Neuronal stem cell (in vitro differentiated cells): Measurements from ENCODE around the gene MYO16.

Experiments
- DNase-seq: peaks from one replicate; pipeline ENCODE4 v3.0.0-alpha.2; 2013; ENCODE audit warnings: low spot score
- H2AFZ ChIP-seq: one replicate; pipeline ENCODE4 v1.6.1; 2013; ENCODE audit warnings: mild to moderate bottlenecking, low read length, inconsistent platforms
- H2AK5ac ChIP-seq: 2 replicates; pipeline ENCODE4 v1.6.1; 2013; ENCODE audit warnings: low read depth, mild to moderate bottlenecking, inconsistent platforms, low read length, moderate library complexity, mixed read lengths
- H2BK120ac ChIP-seq: 2 replicates; pipeline ENCODE4 v1.6.1; 2013; ENCODE audit warnings: low read depth, mild to moderate bottlenecking, inconsistent platforms, low read length, moderate library complexity, mixed read lengths
- H2BK12ac ChIP-seq: one replicate; pipeline ENCODE4 v1.6.1; 2013; ENCODE audit warnings: low read length, inconsistent platforms
- H2BK15ac ChIP-seq: 2 replicates; pipeline ENCODE4 v1.6.1; 2013; ENCODE audit warnings: mild to moderate bottlenecking, low read length, inconsistent platforms, mixed read lengths
- H2BK5ac ChIP-seq: one replicate; pipeline ENCODE4 v1.6.1; 2013; ENCODE audit warnings: inconsistent platforms, mild to moderate bottlenecking, low read length, moderate library complexity
- H3K14ac ChIP-seq: one replicate; pipeline ENCODE4 v1.6.1; 2013; ENCODE audit warnings: low read length, inconsistent platforms
- H3K18ac ChIP-seq: 2 replicates; pipeline ENCODE4 v1.6.1; 2013; ENCODE audit warnings: low read length, inconsistent platforms
- H3K23ac ChIP-seq: 2 replicates; pipeline ENCODE4 v1.6.1; 2013; ENCODE audit warnings: low read depth, mild to moderate bottlenecking, mixed read lengths, low read length, inconsistent platforms; ENCODE audit not compliant: poor library complexity
- H3K27ac ChIP-seq: replicated peaks from 3 replicates; pipeline ENCODE4 v1.5.1; 2013; ENCODE audit warnings: low read length, inconsistent platforms
- H3K27me3 ChIP-seq, 3 experiments: 2 replicates each; pipeline ENCODE4 v1.6.1; 2013; ENCODE audit warnings: low read length in 3 of 3, mild to moderate bottlenecking in 2 of 3, inconsistent platforms in 1 of 3, low read depth in 1 of 3, mixed read lengths in 1 of 3, moderate library complexity in 1 of 3; ENCODE audit not compliant: control insufficient read depth in 3 of 3, insufficient read depth in 3 of 3
- H3K36me3 ChIP-seq, 2 donors: replicated peaks in 1 of 2; 2 replicates each; pipeline ENCODE4 v1.6.1; 2013; ENCODE audit warnings: low read length in 2 of 2; ENCODE audit not compliant: control insufficient read depth in 2 of 2, insufficient read depth in 2 of 2
- H3K4ac ChIP-seq: 2 replicates; pipeline ENCODE4 v1.6.1; 2013; ENCODE audit warnings: inconsistent platforms, mild to moderate bottlenecking, low read length, moderate library complexity
- H3K4me1 ChIP-seq, 2 donors: 1 replicate in 1 of 2; 2 replicates in 1 of 2; pipeline ENCODE4 v1.6.1; 2013; ENCODE audit warnings: low read length in 2 of 2, low read depth in 1 of 2; ENCODE audit not compliant: control insufficient read depth in 2 of 2, insufficient read depth in 1 of 2
- H3K4me2 ChIP-seq: one replicate; pipeline ENCODE4 v1.6.1; 2013; ENCODE audit warnings: mild to moderate bottlenecking, low read length, inconsistent platforms; ENCODE audit not compliant: insufficient read depth, poor library complexity, severe bottlenecking
- H3K4me3 ChIP-seq, 2 donors: 2 replicates each; pipeline ENCODE4 v1.5.1; 2013; ENCODE audit warnings: low read length in 2 of 2, mild to moderate bottlenecking in 2 of 2, inconsistent platforms in 1 of 2, moderate library complexity in 1 of 2
- H3K79me1 ChIP-seq: one replicate; pipeline ENCODE4 v1.6.1; 2013; ENCODE audit warnings: low read depth, mild to moderate bottlenecking, inconsistent platforms, low read length, moderate library complexity
- H3K9ac ChIP-seq: one replicate; pipeline ENCODE4 v1.6.1; 2013; ENCODE audit warnings: mild to moderate bottlenecking, low read depth, low read length, inconsistent platforms; ENCODE audit not compliant: poor library complexity
- H3K9me3 ChIP-seq, 2 donors: replicated peaks in 1 of 2; 2 replicates each; pipeline versions ENCODE3 to v1.6.1; 2013; ENCODE audit warnings: low read length in 2 of 2, mild to moderate bottlenecking in 2 of 2, inconsistent platforms in 1 of 2, low read depth in 1 of 2, mixed read lengths in 1 of 2, moderate library complexity in 1 of 2; ENCODE audit not compliant: control insufficient read depth in 2 of 2, insufficient read depth in 1 of 2
- H4K8ac ChIP-seq: one replicate; pipeline ENCODE4 v1.6.1; 2013; ENCODE audit warnings: low read depth, mild to moderate bottlenecking, inconsistent platforms, low read length, moderate library complexity
- H4K91ac ChIP-seq: one replicate; pipeline ENCODE4 v1.6.1; 2013; ENCODE audit warnings: low read length, low read depth, mild to moderate bottlenecking, inconsistent platforms; ENCODE audit not compliant: poor library complexity
- WGBS, 2 donors: extraction: QIAGEN DNeasy Blood & Tissue Kit; methylation state at CpG; one replicate each; pipeline ENCODE4 v1.1.7; 2013; ENCODE audit warnings: missing lambda C conversion rate in 2 of 2, mixed read lengths in 1 of 2; ENCODE audit not compliant: insufficient read length in 2 of 2, insufficient replicate concordance in 1 of 2; ENCODE audit errors: extremely low coverage in 2 of 2; 5-methylcytosine and 5-hydroxymethylcytosine counted together

MYO16 gene

GRCh38 chr13:108859197-108860012 is 230.0 kb downstream of the MYO16 start:
- Histone ChIP-seq H2BK5ac (no peak overlapping the region), H3K27me3 (no peaks in the 10 kb centered on the region), H3K18ac (no peak overlapping the region), H3K4me3 (no peak overlapping the region), H2AK5ac (no peak overlapping the region), H3K79me1 (no peaks in the 10 kb centered on the region), H2BK120ac (no peak overlapping the region), H2BK12ac (no peak overlapping the region), H3K4me2 (no peak overlapping the region), H4K8ac (no peak overlapping the region), H3K4ac (no peak overlapping the region), H3K4me1 (peaks cover 0 to 5% of the 10 kb centered on the region in 2 donors), H2AFZ (peak overlapping the region; percentile 81), H2BK15ac (no peak overlapping the region), H3K23ac (no peak overlapping the region), H3K9ac (no peak overlapping the region), H4K91ac (no peak overlapping the region), H3K9me3 (no peaks in the 10 kb centered on the region), H3K27ac (no peak overlapping the region), H3K14ac (no peak overlapping the region), H3K36me3 (no peaks in the 10 kb centered on the region)
- no CpG with 5 or more reads among the region's 8 CpGs for WGBS, 2 donors
- DNase-seq: no peak

GRCh38 chr13:108860418-108860817 is 231.0 kb downstream of the MYO16 start:
- Histone ChIP-seq H3K4me2 (no peak overlapping the region), H3K79me1 (no peaks in the 10 kb centered on the region), H2BK12ac (no peak overlapping the region), H2BK15ac (no peak overlapping the region), H3K36me3 (no peaks in the 10 kb centered on the region), H3K27ac (no peak overlapping the region), H3K9me3 (no peaks in the 10 kb centered on the region), H3K23ac (no peak overlapping the region), H2AFZ (no peak overlapping the region), H3K9ac (no peak overlapping the region), H4K91ac (no peak overlapping the region), H2AK5ac (no peak overlapping the region), H3K4me3 (no peak overlapping the region), H2BK5ac (no peak overlapping the region), H2BK120ac (no peak overlapping the region), H4K8ac (no peak overlapping the region), H3K14ac (no peak overlapping the region), H3K18ac (no peak overlapping the region), H3K27me3 (no peaks in the 10 kb centered on the region), H3K4ac (no peak overlapping the region), H3K4me1 (peaks cover 0 to 5% of the 10 kb centered on the region in 2 donors)
- no peak for DNase-seq
- WGBS, 2 donors: no CpG with 5 or more reads among the region's 3 CpGs

GRCh38 chr13:108877300-108877699 is 247.9 kb downstream of the MYO16 start:
- H3K27ac ChIP-seq: no peak overlapping the region
- no peak overlapping the region for H2BK12ac ChIP-seq
- H3K36me3 ChIP-seq: no peaks in the 10 kb centered on the region
- H3K4me2 ChIP-seq: no peak overlapping the region
- H3K4ac ChIP-seq: no peak overlapping the region
- no peak overlapping the region for H3K23ac ChIP-seq
- H4K91ac ChIP-seq: no peak overlapping the region
- H3K9ac ChIP-seq: no peak overlapping the region
- H3K79me1 ChIP-seq: no peaks in the 10 kb centered on the region
- no peak overlapping the region for H2AK5ac ChIP-seq
- no peak overlapping the region for H2BK120ac ChIP-seq
- no peak overlapping the region for H2BK15ac ChIP-seq
- no peaks in the 10 kb centered on the region for H3K4me1 ChIP-seq
- no peak for DNase-seq
- no peak overlapping the region for H4K8ac ChIP-seq
- WGBS, 2 donors: no CpG with 5 or more reads among the region's 2 CpGs
- no peak overlapping the region for H2AFZ ChIP-seq
- no peak overlapping the region for H3K14ac ChIP-seq
- no peak overlapping the region for H3K18ac ChIP-seq
- no peak overlapping the region for H2BK5ac ChIP-seq
- no peak overlapping the region for H3K4me3 ChIP-seq
- peaks cover 0 to 4% of the 10 kb centered on the region in 2 donors for H3K9me3 ChIP-seq
- H3K27me3 ChIP-seq: no peaks in the 10 kb centered on the region

DNA sequence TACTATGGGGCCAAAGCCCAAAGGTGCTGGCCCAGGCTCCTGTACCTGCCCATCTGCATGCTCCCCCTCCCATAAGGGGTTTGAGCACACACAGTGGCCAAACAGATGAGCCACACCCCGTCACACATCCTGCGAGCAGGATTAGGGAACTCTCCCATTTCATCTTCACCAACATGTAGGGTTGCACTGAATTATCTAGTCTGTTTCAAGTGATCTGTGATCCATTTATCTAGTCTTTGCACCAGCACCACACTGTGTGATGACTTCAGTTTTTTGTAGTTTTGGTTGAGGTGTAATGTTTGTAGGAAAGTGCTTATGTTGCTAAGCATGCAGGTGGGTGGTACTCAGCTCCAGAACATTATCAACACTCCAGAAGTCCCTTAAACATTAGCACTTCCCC is 249.3 kb downstream of the MYO16 start:
- Histone ChIP-seq H3K79me1 (no peaks in the 10 kb centered on the region), H3K14ac (no peak overlapping the region), H3K9me3 (peaks cover 0 to 4% of the 10 kb centered on the region in 2 donors), H3K23ac (no peak overlapping the region), H3K27ac (no peak overlapping the region), H3K27me3 (no peaks in the 10 kb centered on the region), H3K4me2 (no peak overlapping the region), H2AFZ (no peak overlapping the region), H2AK5ac (no peak overlapping the region), H3K4ac (no peak overlapping the region), H3K4me3 (no peak overlapping the region), H2BK120ac (no peak overlapping the region), H3K18ac (no peak overlapping the region), H3K36me3 (no peaks in the 10 kb centered on the region), H2BK5ac (no peak overlapping the region), H2BK12ac (no peak overlapping the region), H3K9ac (no peak overlapping the region), H2BK15ac (no peak overlapping the region), H4K91ac (no peak overlapping the region), H3K4me1 (no peaks in the 10 kb centered on the region), H4K8ac (no peak overlapping the region)
- no CpG with 5 or more reads among the region's 2 CpGs for WGBS, 2 donors
- DNase-seq: no peak
